Breast epithelium (tissue), 4 donors: ENCODE measurements around the gene FAF1. TPM values are rescaled to one million over a fixed set of nuclear protein-coding genes. Genes with fewer than 3 reads are reported as not detected.

Experiments
- DNase-seq, 2 donors: peaks; one replicate each; pipeline ENCODE4 v3.0.0-alpha.2; 2019; ENCODE audit warnings: low spot score in 2 of 2
- H3K27ac ChIP-seq, 2 donors: fragments of 200-600 bp; sonication (generic) in 1 of 2; one replicate each; pipeline ENCODE4 v1.5.1; 2016 to 2019; ENCODE audit warnings: mild to moderate bottlenecking in 1 of 2
- H3K27me3 ChIP-seq, 2 donors: fragments of 200-600 bp; sonication (generic) in 1 of 2; one replicate each; pipeline versions ENCODE4 v1.5.1 to v1.6.0; 2017 to 2019; ENCODE audit warnings: control low read depth in 1 of 2, mild to moderate bottlenecking in 1 of 2
- H3K36me3 ChIP-seq: fragments of 200-600 bp; one replicate; pipeline ENCODE4 v1.5.1; 2019
- H3K4me1 ChIP-seq, 2 donors: fragments of 200-600 bp; sonication (generic); one replicate each; pipeline ENCODE4 v1.5.1; 2016 to 2019; ENCODE audit warnings: control low read depth in 1 of 2
- H3K4me3 ChIP-seq, 3 donors: fragments of 200-600 bp; sonication (generic); 1 replicate in 2 of 3; 2 replicates in 1 of 3; pipeline ENCODE4 v1.5.1; 2016 to 2019; ENCODE audit warnings: mild to moderate bottlenecking in 3 of 3, moderate library complexity in 2 of 3
- H3K9me3 ChIP-seq, 2 donors: fragments of 200-600 bp; sonication (generic) in 1 of 2; one replicate each; pipeline ENCODE4 v1.5.1; 2016 to 2019; ENCODE audit warnings: control low read depth in 1 of 2
- POLR2A ChIP-seq: fragments of 450-650 bp; IDR thresholded peaks from one replicate; pipeline ENCODE4 v1.6.1; 2016; ENCODE audit warnings: antibody characterized with exemption, mild to moderate bottlenecking, moderate library complexity
- POLR2AphosphoS5 ChIP-seq, 3 donors: sonication (generic); formaldehyde crosslinking; IDR thresholded peaks; one replicate each; pipeline ENCODE4 v1.6.1; 2017; ENCODE audit warnings: antibody characterized with exemption in 3 of 3
- intact Hi-C: fragments of 100-400 bp; cut with DNase I; formaldehyde crosslinking; loops from one replicate; pipeline ENCODE4 v1.15.1; 2023; ENCODE audit warnings: low total_unique reads
- total RNA-seq, 3 donors: library from RNA; depleted of rRNA; stranded (reverse); fragments of >200 nt; gene quantifications; one replicate each; pipeline ENCODE4 v1.1.0, GENCODE V29; 2016
- TF ChIP-seq, protein P1 (sequence below), 3 donors: fragments of 450-650 bp; IDR thresholded peaks; one replicate each; pipeline ENCODE4 v1.5.1; 2016 to 2017; ENCODE audit warnings: antibody characterized with exemption in 3 of 3, mild to moderate bottlenecking in 3 of 3, moderate library complexity in 3 of 3

The FAF1 gene
- total RNA-seq, 3 donors from 2014 or later, result 34.9 to 58.2 (median 42.0) TPM

DNA sequence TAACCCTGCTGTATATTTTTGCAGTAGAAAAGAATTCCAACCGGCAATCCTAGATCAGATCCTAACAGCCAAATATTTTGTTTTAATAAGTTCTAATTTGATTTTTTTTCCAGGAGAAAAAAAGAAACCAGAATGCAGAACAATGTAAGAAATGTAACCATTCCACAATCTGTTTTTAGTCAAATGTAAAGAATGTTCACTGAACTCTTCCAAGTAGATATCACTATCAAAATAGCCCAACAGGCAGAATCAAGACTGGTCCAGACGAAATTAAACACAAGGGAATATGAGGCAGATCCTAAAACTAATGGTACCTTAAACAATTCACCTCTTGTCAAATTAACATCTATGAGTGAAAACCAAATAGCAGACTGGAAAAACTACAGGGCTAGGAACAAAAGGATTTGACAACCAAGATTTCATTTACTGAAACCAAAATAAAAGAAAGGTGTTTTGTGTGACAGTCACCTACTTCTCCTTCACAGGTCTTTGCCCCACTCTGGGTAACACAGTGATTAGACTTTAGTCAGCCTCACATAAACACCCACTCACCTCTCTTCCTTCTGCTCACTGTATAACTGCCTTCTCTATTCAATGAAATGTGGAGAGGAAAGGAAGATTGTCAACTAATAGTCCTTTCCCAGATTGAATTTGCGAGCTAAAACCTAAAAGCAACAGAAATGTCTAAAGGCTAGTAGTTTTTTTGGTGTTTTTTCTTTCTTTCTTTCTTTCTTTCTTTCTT, 137.9 kb downstream of the FAF1 start:
- H3K4me1 ChIP-seq, result no peaks in the 10 kb centered on the region
- H3K4me3 ChIP-seq, result no peak overlapping the region
- no peak overlapping the region for H3K27ac ChIP-seq
- no peaks in the 10 kb centered on the region for H3K36me3 ChIP-seq
- TF ChIP-seq POLR2AphosphoS5 (IDR thresholded peaks at IDR 0.05), result no peak
- TF ChIP-seq, protein P1, sequence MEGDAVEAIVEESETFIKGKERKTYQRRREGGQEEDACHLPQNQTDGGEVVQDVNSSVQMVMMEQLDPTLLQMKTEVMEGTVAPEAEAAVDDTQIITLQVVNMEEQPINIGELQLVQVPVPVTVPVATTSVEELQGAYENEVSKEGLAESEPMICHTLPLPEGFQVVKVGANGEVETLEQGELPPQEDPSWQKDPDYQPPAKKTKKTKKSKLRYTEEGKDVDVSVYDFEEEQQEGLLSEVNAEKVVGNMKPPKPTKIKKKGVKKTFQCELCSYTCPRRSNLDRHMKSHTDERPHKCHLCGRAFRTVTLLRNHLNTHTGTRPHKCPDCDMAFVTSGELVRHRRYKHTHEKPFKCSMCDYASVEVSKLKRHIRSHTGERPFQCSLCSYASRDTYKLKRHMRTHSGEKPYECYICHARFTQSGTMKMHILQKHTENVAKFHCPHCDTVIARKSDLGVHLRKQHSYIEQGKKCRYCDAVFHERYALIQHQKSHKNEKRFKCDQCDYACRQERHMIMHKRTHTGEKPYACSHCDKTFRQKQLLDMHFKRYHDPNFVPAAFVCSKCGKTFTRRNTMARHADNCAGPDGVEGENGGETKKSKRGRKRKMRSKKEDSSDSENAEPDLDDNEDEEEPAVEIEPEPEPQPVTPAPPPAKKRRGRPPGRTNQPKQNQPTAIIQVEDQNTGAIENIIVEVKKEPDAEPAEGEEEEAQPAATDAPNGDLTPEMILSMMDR (IDR thresholded peaks at IDR 0.05), result no peak
- no peak for TF ChIP-seq POLR2A
- no peaks in the 10 kb centered on the region for H3K9me3 ChIP-seq
- no peak for DNase-seq
- H3K27me3 ChIP-seq, result no peaks in the 10 kb centered on the region
- intact Hi-C loops, result no loop called here

DNA sequence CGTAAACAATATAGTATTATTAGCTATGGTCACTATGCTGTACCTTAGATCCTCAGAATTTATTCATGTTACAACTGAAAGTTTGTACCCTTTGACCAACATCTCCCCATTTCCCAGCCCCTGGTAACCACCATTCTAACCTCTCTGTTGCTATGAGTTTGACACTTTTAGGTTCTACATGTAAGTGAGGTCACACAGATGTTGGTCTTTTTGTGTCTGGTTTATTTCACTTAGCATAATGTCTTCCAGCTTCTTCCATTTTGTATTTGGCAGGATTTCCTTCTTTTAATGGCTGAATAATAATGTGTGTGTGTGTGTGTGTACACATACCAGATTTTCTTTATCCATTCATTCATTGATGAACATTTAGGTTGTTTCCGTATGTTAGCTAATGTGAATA, 139.5 kb downstream of the FAF1 start:
- Histone ChIP-seq H3K36me3 (no peaks in the 10 kb centered on the region), H3K9me3 (no peaks in the 10 kb centered on the region), H3K4me3 (no peak overlapping the region), H3K27me3 (no peaks in the 10 kb centered on the region), H3K4me1 (no peaks in the 10 kb centered on the region), H3K27ac (no peak overlapping the region)
- DNase-seq, result no peak
- TF ChIP-seq POLR2AphosphoS5 (IDR thresholded peaks at IDR 0.05) (no peak), POLR2A (no peak)
- TF ChIP-seq, protein P1 (IDR thresholded peaks at IDR 0.05), result no peak
- intact Hi-C loops, result no loop called here

DNA sequence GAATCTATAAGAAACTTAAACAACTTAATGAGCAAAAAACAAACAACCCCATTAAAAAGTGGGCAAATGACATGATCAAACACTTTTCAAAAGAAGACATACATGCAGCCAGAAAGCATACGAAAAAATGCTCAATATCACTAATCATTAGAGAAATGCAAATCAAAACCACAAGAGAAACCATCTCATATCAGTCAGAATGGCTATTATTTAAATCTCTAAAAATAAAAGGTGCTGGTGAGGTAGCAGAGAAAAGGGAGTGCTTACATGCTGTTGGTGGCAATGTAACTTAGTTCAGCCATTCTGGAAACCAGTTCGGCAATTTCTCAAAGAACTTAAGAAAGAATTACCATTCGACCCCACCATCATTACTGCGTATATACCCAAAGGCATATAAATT, 147.7 kb downstream of the FAF1 start:
- H3K27ac ChIP-seq, result no peak overlapping the region
- intact Hi-C loops, result no loop called here
- H3K27me3 ChIP-seq, result no peaks in the 10 kb centered on the region

DNA sequence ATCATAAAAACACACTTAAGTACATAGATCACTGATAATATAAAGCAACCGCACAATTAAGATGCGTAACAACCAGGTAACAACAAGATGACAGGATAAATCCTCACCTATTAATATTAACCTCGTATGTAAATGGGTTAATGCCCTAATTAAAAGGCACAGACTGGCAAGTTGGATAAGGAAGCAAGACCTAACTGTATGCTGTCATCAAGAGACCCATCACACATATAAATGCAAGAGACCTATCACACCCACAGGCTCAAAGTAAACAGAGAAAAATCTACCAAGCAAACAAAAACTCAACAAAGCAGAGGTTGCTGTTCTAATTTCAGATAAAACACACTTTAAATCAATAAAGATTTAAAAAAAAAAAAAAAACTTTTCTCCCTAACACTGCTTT, 151.8 kb downstream of the FAF1 start:
- H3K9me3 ChIP-seq, result peaks cover 0 to 18% of the 10 kb centered on the region in 2 donors
- H3K4me1 ChIP-seq, result no peaks in the 10 kb centered on the region
- H3K4me3 ChIP-seq, result no peak overlapping the region
- H3K36me3 ChIP-seq, result no peaks in the 10 kb centered on the region
- no peak for DNase-seq
- intact Hi-C loops, result no loop called here
- no peaks in the 10 kb centered on the region for H3K27me3 ChIP-seq
- no peak for TF ChIP-seq POLR2A
- TF ChIP-seq POLR2AphosphoS5 (IDR thresholded peaks at IDR 0.05), result no peak
- TF ChIP-seq, protein P1 (IDR thresholded peaks at IDR 0.05), result no peak
- no peak overlapping the region for H3K27ac ChIP-seq

More for the DNA sequence above, 147.7 kb downstream of the FAF1 start:
- Histone ChIP-seq H3K4me1 (no peaks in the 10 kb centered on the region), H3K36me3 (no peaks in the 10 kb centered on the region), H3K9me3 (peaks cover 0 to 16% of the 10 kb centered on the region in 2 donors), H3K4me3 (no peak overlapping the region)
- DNase-seq, result no peak
- TF ChIP-seq, protein P1 (IDR thresholded peaks at IDR 0.05), result no peak
- no peak for TF ChIP-seq POLR2A
- TF ChIP-seq POLR2AphosphoS5 (IDR thresholded peaks at IDR 0.05), result no peak

DNA sequence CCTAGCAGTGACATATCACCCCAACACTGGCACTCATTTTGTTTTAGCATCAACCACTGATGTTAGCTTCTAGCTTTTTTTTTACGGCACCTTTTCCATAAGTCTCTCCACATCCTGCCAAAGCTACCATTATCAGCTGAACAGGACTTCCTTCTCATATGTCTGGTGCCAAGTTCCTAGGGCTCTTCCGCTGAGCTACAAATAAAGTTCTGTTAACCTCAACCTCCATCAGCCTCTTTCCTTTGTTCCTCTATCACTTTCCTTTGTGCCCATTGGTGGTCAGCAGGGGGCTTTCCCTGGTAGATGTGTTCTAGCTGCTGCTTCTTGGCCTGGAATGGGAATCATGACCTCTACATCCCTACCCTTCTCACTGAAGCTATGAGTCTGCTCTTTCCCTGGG, 163.8 kb downstream of the FAF1 start:
- H3K36me3 ChIP-seq, result no peaks in the 10 kb centered on the region
- no peaks in the 10 kb centered on the region for H3K27me3 ChIP-seq
- H3K4me3 ChIP-seq, result no peak overlapping the region
- TF ChIP-seq POLR2A (no peak), POLR2AphosphoS5 (IDR thresholded peaks at IDR 0.05) (no peak)
- TF ChIP-seq, protein P1 (IDR thresholded peaks at IDR 0.05), result no peak
- H3K9me3 ChIP-seq, result no peaks in the 10 kb centered on the region
- DNase-seq, result no peak
- intact Hi-C loops, result no loop called here
- H3K27ac ChIP-seq, result no peak overlapping the region
- no peaks in the 10 kb centered on the region for H3K4me1 ChIP-seq
